Endodermal cell (in vitro differentiated cells): ENCODE measurements around the gene P2RX6. TPM values are rescaled to one million over a fixed set of nuclear protein-coding genes. Genes with fewer than 3 reads are reported as not detected.

Experiments used
- DNase-seq: peaks from one replicate; pipeline ENCODE4 v3.0.0-alpha.2; 2017
- H3K27ac ChIP-seq: 2 replicates; pipeline ENCODE4 v1.5.1; 2013; ENCODE audit warnings: mild to moderate bottlenecking, low read depth, low read length, moderate library complexity
- H3K27me3 ChIP-seq: 2 replicates; pipeline ENCODE4 v1.6.1; 2013; ENCODE audit warnings: mild to moderate bottlenecking, low read length, moderate library complexity; ENCODE audit not compliant: insufficient read depth, control insufficient read depth, poor library complexity, severe bottlenecking
- H3K36me3 ChIP-seq: 2 replicates; pipeline ENCODE4 v1.7.0; 2013; ENCODE audit warnings: mild to moderate bottlenecking, low read length, moderate library complexity; ENCODE audit not compliant: control insufficient read depth, insufficient read depth
- H3K4me1 ChIP-seq: one replicate; pipeline ENCODE4 v1.7.0; 2013; ENCODE audit warnings: low read length; ENCODE audit not compliant: control insufficient read depth, insufficient read depth
- H3K4me3 ChIP-seq: 2 replicates; pipeline ENCODE4 v1.5.1; 2013; ENCODE audit warnings: mild to moderate bottlenecking, low read length, moderate library complexity
- H3K9ac ChIP-seq: 2 replicates; pipeline ENCODE4 v1.6.1; 2013; ENCODE audit warnings: mild to moderate bottlenecking, low read length, moderate library complexity; ENCODE audit not compliant: poor library complexity, severe bottlenecking; ENCODE audit errors: extremely low read depth
- H3K9me3 ChIP-seq: 2 replicates; pipeline ENCODE4 v1.6.1; 2013; ENCODE audit warnings: mild to moderate bottlenecking, low read length, moderate library complexity; ENCODE audit not compliant: control insufficient read depth
- H3K27ac Mint-ChIP-seq: 2 replicates; pipeline ENCODE4 v1.8.0; 2020; ENCODE audit warnings: mixed read lengths
- H3K27me3 Mint-ChIP-seq: 2 replicates; pipeline ENCODE4 v1.8.0; 2021; ENCODE audit warnings: mild to moderate bottlenecking, mixed read lengths; ENCODE audit not compliant: insufficient read depth
- H3K36me3 Mint-ChIP-seq: 2 replicates; pipeline ENCODE4 v1.8.0; 2020; ENCODE audit warnings: low read depth, mixed read lengths
- H3K4me1 Mint-ChIP-seq: 2 replicates; pipeline ENCODE4 v1.8.0; 2020; ENCODE audit warnings: mixed read lengths
- H3K4me3 Mint-ChIP-seq: 2 replicates; pipeline ENCODE4 v1.8.0; 2020; ENCODE audit warnings: mild to moderate bottlenecking, moderate library complexity, mixed read lengths
- H3K9me3 Mint-ChIP-seq: 2 replicates; pipeline ENCODE4 v1.8.0; 2020; ENCODE audit warnings: mild to moderate bottlenecking, mixed read lengths
- WGBS, 2 experiments: methylation state at CpG; one replicate each; pipeline versions ENCODE4 v1.1.5 to v1.1.7; 2013; ENCODE audit warnings: missing lambda C conversion rate in 2 of 2, mixed read lengths in 1 of 2; ENCODE audit not compliant: insufficient coverage in 1 of 2, insufficient read length in 1 of 2; 5-methylcytosine and 5-hydroxymethylcytosine counted together
- total RNA-seq, 2 donors: library from RNA; stranded (reverse); fragmentation: NEBNext Ultra II Directional in 1 of 2; extraction: Animal tissue kit (Norgen Biotek cat#: 25700) in 1 of 2; gene quantifications; 2 replicates in 1 of 2; 3 replicates in 1 of 2; pipeline ENCODE4 v1.2.1, GENCODE V29; 2021
- TF ChIP-seq, protein P1 (sequence below): fragments of 200-600 bp; sonication (generic); conservative IDR thresholded peaks from 2 replicates; pipeline ENCODE4 v1.5.0; 2021; ENCODE audit warnings: antibody characterized with exemption, mild to moderate bottlenecking

P2RX6 gene
- total RNA-seq, 2 donors from 2014 or later: 0.73 to 1.9 TPM

DNA sequence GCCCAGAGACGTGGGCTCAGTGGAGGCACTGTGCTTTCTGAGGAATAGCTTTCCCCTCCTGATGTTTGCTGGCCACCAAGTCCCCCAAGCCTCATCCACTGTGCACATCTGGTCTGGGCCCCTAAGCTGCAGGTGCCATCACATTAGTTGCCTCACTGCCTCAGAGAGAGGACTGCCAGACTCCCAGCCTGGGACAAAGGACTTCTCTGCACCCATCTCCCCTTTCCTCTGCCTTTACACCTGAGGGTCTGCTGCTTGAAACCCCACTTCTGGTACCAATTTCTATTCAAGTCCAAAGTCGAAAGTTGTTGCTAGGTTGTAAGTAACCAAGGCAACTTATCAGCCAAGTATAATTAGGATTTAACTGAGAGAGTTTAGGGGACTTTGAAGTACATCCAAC lies 36.5 kb upstream of the P2RX6 start:
- no peak overlapping the region for H3K4me3 ChIP-seq
- WGBS, 2 experiments: 75 to 83% methylated on average over 1 to 2 of the region's 2 CpGs
- TF ChIP-seq, protein P1, sequence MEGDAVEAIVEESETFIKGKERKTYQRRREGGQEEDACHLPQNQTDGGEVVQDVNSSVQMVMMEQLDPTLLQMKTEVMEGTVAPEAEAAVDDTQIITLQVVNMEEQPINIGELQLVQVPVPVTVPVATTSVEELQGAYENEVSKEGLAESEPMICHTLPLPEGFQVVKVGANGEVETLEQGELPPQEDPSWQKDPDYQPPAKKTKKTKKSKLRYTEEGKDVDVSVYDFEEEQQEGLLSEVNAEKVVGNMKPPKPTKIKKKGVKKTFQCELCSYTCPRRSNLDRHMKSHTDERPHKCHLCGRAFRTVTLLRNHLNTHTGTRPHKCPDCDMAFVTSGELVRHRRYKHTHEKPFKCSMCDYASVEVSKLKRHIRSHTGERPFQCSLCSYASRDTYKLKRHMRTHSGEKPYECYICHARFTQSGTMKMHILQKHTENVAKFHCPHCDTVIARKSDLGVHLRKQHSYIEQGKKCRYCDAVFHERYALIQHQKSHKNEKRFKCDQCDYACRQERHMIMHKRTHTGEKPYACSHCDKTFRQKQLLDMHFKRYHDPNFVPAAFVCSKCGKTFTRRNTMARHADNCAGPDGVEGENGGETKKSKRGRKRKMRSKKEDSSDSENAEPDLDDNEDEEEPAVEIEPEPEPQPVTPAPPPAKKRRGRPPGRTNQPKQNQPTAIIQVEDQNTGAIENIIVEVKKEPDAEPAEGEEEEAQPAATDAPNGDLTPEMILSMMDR: no peak
- no peaks in the 10 kb centered on the region for H3K4me1 ChIP-seq
- DNase-seq: no peak
- Mint-ChIP-seq H3K27ac (no peak overlapping the region), H3K4me1 (peaks cover 27% of the 10 kb centered on the region), H3K27me3 (peaks cover 65% of the 10 kb centered on the region), H3K4me3 (no peak overlapping the region), H3K36me3 (no peaks in the 10 kb centered on the region), H3K9me3 (peaks cover 14% of the 10 kb centered on the region)
- H3K9me3 ChIP-seq: peaks cover 11% of the 10 kb centered on the region
- no peak overlapping the region for H3K27ac ChIP-seq
- H3K36me3 ChIP-seq: no peaks in the 10 kb centered on the region
- no peak overlapping the region for H3K9ac ChIP-seq
- peaks cover 34% of the 10 kb centered on the region for H3K27me3 ChIP-seq

DNA sequence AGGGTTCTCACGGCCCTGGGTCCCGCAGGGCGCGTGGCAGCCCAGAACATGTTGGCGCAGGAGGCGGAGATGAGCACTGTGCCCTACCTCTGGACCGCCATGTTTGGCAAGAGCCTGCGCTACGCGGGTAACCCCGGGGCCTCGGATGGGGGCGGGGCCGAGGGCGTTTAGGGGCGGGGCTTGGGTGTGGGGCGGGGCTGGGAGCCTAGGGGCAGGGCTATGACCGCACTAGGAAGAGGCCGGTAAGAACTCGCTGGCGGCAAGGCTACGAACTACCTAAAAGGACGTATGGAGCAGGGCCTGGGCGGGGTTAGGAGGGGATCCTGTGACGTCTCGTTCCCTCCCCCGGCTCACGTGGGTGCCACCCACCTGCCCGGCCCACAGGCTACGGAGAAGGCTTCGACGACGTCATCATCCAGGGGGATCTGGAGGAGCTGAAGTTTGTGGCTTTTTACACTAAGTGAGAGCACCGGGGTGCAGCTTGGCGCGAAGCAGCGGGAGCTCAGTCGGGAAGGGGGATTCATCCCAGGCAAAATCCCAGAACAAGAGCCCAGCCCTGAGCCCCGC lies 35.6 kb upstream of the P2RX6 start:
- 28 to 35% methylated on average over 25 to 39 of the region's 39 CpGs for WGBS, 2 experiments
- peaks cover 30% of the 10 kb centered on the region for H3K27me3 ChIP-seq
- H3K9me3 ChIP-seq: peaks cover 11% of the 10 kb centered on the region
- peak overlapping the region; percentile 92 for H3K4me3 Mint-ChIP-seq
- H3K9me3 Mint-ChIP-seq: peaks cover 14% of the 10 kb centered on the region
- no peaks in the 10 kb centered on the region for H3K4me1 ChIP-seq
- no peak overlapping the region for H3K27ac ChIP-seq
- peaks cover 5% of the 10 kb centered on the region for H3K36me3 ChIP-seq
- H3K9ac ChIP-seq: no peak overlapping the region
- DNase-seq: peak; percentile 98
- H3K4me1 Mint-ChIP-seq: peaks cover 27% of the 10 kb centered on the region
- peaks cover 4% of the 10 kb centered on the region for H3K36me3 Mint-ChIP-seq
- H3K27ac Mint-ChIP-seq: peak overlapping the region; percentile 91
- TF ChIP-seq, protein P1: no peak
- peaks cover 56% of the 10 kb centered on the region for H3K27me3 Mint-ChIP-seq
- H3K4me3 ChIP-seq: no peak overlapping the region

DNA sequence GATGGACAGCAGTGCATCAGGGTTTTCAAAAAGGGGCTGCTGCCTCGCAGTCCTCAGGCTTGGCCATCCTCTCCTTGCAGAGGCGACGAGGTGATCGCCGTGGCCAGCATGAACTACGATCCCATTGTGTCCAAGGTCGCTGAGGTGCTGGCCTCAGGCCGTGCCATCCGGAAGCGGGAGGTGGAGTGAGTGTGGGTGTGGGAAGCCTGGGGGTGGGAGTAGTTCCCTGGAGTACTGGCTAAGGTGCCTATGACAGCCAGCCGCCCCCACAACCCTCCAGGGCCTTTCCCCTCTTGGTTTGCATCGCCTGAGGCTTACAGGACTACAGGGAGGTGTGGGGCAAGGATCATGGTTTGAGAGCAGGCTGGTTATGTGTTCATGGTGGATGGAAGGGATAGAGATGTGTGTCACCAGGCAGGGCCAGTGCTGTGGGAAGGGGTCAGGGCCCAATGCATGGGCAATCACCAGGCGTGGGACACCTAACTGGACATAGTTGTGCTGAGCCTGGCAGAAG lies 35.0 kb upstream of the P2RX6 start:
- WGBS, 2 experiments: 83 to 93% methylated on average over 3 to 13 of the region's 13 CpGs
- H3K27me3 ChIP-seq: peaks cover 23% of the 10 kb centered on the region
- Mint-ChIP-seq H3K4me1 (peaks cover 27% of the 10 kb centered on the region), H3K9me3 (peaks cover 14% of the 10 kb centered on the region), H3K4me3 (peak overlapping the region; percentile 92), H3K27me3 (peaks cover 50% of the 10 kb centered on the region), H3K36me3 (peaks cover 4% of the 10 kb centered on the region), H3K27ac (peak overlapping the region; percentile 91)
- H3K36me3 ChIP-seq: peaks cover 8% of the 10 kb centered on the region
- no peak overlapping the region for H3K4me3 ChIP-seq
- H3K27ac ChIP-seq: no peak overlapping the region
- H3K9me3 ChIP-seq: peaks cover 11% of the 10 kb centered on the region
- H3K9ac ChIP-seq: no peak overlapping the region
- DNase-seq: no peak
- TF ChIP-seq, protein P1: no peak
- no peaks in the 10 kb centered on the region for H3K4me1 ChIP-seq
